ENCODE measurements around the gene ENPP1.

The ENPP1 gene

GRCh38 chr6:131886517-131886916 is 78.7 kb downstream of the ENPP1 start:
- TF ChIP-seq, protein P1, sequence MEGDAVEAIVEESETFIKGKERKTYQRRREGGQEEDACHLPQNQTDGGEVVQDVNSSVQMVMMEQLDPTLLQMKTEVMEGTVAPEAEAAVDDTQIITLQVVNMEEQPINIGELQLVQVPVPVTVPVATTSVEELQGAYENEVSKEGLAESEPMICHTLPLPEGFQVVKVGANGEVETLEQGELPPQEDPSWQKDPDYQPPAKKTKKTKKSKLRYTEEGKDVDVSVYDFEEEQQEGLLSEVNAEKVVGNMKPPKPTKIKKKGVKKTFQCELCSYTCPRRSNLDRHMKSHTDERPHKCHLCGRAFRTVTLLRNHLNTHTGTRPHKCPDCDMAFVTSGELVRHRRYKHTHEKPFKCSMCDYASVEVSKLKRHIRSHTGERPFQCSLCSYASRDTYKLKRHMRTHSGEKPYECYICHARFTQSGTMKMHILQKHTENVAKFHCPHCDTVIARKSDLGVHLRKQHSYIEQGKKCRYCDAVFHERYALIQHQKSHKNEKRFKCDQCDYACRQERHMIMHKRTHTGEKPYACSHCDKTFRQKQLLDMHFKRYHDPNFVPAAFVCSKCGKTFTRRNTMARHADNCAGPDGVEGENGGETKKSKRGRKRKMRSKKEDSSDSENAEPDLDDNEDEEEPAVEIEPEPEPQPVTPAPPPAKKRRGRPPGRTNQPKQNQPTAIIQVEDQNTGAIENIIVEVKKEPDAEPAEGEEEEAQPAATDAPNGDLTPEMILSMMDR (IDR thresholded peaks at IDR 0.05; ENCODE audit: borderline replicate concordance, insufficient read depth, low read depth, low read length), result no peak
- H3K4me3 ChIP-seq (ENCODE audit: low read depth, low read length), result no peak overlapping the region

GRCh38 chr6:131890091-131890490 is 82.3 kb downstream of the ENPP1 start:
- TF ChIP-seq, protein P1 (IDR thresholded peaks at IDR 0.05; ENCODE audit: borderline replicate concordance, insufficient read depth, low read depth, low read length), result no peak
- no peak overlapping the region for H3K4me3 ChIP-seq (ENCODE audit: low read depth, low read length)

DNA sequence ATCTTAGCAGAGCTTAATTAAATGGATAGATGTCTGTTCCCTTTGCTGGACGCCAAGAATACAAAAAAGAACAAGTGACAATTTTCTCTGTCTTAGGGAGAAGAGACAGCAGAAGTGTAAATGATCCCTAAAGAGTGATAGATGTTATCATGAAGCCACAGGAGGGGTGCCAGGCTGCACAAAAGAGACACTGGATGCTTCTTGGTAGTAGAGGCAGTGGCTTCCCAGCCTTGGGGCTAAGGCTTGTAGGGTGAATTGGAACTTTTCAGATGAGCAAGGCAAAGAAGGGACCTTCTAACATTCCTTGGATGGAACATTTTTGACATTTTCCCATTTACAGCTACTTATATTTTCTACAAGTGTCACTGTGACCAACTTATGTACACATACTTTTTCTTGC is 85.4 kb downstream of the ENPP1 start:
- H3K4me3 ChIP-seq (ENCODE audit: low read depth, low read length), result no peak overlapping the region
- TF ChIP-seq, protein P1 (IDR thresholded peaks at IDR 0.05; ENCODE audit: borderline replicate concordance, insufficient read depth, low read depth, low read length), result no peak

DNA sequence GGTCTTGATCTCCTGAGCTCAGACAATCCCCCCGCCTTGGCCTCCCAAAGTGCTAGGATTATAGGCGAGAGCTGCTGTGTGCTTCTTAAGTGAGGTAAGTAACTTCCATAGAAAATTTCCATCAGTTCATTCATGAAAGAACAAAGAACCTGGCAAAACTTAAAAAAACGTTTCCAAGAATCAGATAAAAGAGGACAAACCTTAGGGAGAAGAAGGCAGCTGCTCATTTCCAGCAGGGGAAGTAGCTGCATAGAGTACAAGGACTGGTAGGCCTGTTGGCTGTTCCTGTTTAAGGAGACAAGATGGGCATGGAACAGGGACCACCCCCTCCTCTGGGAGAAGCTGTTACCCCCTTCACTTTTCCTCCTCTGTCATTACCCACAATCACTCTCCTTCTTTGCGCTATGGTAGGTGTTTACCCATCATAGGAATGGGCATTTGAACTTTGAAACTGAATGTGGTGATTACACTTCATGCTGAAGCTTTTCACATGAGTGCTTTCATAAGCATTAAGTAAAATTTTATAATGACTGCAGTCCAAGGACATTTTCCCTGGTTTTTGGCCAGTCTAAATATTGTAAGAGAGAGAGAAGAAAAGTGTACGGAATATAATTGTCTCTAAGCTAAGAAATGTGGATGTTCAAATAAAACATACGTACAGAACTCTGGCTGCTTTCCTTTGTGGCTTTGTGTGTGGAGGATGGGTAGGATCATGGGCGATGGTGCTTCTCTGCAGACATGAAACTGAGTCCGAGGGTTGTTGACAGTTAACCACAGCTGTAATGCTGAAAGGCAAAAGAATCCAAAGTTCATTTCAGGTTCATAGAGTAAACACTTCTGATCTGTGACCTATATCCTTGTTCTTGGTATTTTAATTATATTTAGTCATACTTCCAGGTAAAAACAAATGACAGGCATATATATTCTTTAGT is 86.9 kb downstream of the ENPP1 start:
- TF ChIP-seq, protein P1 (IDR thresholded peaks at IDR 0.05; ENCODE audit: borderline replicate concordance, insufficient read depth, low read depth, low read length), result no peak
- H3K4me3 ChIP-seq (ENCODE audit: low read depth, low read length), result no peak overlapping the region

DNA sequence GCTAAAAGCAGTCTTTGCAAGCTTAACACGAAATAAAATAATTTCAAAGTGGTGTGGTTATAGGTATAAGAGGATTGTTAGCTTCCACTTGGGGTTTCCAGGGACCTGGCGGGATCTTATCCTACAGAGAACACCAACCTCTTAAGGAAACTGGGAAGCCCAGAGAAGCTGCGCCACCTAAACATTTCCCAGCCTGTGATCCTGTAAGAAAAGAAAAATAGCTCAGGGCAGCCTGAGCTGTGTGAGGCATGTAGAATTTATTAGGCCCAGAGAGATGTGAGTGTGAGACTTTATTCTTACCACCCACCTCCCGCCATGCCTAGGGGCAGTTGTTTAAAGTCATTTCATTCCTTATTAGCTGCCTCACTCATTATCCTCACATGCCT is 89.2 kb downstream of the ENPP1 start:
- no peak overlapping the region for H3K4me3 ChIP-seq (ENCODE audit: low read depth, low read length)
- TF ChIP-seq, protein P1 (IDR thresholded peaks at IDR 0.05; ENCODE audit: borderline replicate concordance, insufficient read depth, low read depth, low read length), result no peak

DNA sequence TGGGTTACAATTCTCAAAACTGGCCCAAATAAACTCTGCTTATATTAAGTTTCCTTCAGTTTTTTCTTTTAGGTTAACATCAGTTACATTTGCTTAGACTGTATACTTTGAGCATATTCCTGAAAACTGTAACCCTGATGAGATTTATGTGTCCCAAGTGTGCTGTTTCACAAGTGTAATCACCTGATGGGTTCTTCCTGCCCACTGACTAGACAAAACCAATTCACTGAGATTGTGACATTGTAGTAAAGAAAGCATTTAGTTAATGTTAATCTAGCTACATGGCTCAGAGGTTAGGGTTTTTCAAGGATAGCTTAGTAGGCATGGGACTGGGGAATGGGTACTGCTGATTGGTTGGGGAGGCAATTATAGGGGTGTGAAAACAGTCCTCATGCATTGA is 89.8 kb downstream of the ENPP1 start:
- no peak overlapping the region for H3K4me3 ChIP-seq (ENCODE audit: low read depth, low read length)
- TF ChIP-seq, protein P1 (IDR thresholded peaks at IDR 0.05; ENCODE audit: borderline replicate concordance, insufficient read depth, low read depth, low read length), result no peak

DNA sequence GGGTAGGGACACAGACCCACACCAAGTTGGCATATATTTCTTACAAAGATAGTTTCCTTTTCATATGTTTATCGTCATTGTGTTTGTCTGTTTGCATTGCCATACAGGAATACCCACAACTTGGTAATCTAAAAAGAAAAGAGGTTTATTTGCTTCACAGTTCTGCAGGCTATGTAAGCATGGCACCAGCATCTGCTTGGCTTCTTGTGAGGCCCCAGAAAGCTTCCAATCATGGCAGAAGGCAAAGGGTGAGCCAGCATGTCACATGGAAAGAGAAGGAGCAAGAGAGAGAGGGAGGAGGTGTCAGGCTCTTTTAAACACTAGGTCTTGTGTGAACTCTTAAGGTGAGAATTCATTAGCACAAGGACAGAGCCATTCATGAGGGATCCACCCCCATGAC is 90.9 kb downstream of the ENPP1 start:
- TF ChIP-seq, protein P1 (IDR thresholded peaks at IDR 0.05; ENCODE audit: borderline replicate concordance, insufficient read depth, low read depth, low read length), result no peak
- H3K4me3 ChIP-seq (ENCODE audit: low read depth, low read length), result no peak overlapping the region
